ENCODE measurements around the gene MRM3. TPM values are rescaled to one million over a fixed set of nuclear protein-coding genes. Genes with fewer than 3 reads are reported as not detected.
"Not testable (repeated sequence)": the region's sequence is repeated elsewhere in the genome, so short reads cannot be mapped to it uniquely, and the experiment has no call there.

MRM3 gene, protein sequence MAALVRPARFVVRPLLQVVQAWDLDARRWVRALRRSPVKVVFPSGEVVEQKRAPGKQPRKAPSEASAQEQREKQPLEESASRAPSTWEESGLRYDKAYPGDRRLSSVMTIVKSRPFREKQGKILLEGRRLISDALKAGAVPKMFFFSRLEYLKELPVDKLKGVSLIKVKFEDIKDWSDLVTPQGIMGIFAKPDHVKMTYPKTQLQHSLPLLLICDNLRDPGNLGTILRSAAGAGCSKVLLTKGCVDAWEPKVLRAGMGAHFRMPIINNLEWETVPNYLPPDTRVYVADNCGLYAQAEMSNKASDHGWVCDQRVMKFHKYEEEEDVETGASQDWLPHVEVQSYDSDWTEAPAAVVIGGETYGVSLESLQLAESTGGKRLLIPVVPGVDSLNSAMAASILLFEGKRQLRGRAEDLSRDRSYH
- 20.1 and 24.4 TPM in 2 replicates for total RNA-seq

DNA sequence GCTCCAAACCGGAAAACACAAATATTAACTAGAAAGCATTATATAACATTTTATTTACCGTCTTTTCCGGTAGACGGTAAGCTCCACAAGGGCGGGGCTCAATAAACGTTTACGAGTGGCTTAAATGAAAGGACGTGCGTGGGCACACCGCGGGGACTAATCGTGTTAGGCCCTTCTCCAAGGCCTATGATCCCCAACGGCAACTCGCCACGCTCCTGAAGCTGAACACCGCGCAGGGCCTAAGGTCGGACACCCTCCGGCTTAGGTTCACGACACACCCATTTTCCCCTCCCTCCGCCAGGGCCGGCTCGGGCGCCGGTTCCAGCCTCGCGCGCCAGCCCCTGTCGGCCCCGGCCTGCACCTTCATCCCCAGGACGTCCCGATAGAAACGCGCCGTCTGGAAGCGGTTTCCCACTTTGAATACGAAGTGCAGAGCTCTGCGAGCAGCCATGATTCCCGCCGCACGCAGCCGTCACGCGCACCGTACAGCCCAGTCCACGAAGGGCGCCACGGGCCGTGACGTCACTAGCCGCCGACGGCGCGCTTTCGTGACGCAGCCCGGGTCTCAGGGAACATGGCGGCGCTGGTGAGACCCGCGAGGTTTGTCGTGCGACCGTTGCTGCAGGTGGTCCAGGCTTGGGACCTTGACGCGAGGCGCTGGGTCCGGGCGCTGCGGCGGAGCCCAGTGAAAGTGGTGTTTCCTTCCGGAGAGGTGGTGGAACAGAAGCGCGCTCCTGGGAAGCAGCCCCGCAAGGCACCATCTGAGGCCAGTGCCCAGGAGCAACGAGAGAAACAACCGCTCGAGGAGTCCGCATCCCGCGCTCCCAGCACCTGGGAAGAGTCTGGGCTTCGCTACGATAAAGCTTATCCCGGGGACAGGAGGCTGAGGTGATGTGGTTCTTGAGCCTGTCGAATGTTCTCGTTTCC, at the start of gene MRM3, which contains the start of gene GLOD4:
Gene MRM3, plus strand, starts transcription at position 549 of the 927 bp plus-strand sequence. Its CDS starts 26 bp downstream, at position 575.
Gene GLOD4, minus strand, starts transcription at position 476 of the 927 bp plus-strand sequence. Its CDS starts 25 bp downstream, at position 451.
- DNase-seq, result peak; percentile 95

DNA sequence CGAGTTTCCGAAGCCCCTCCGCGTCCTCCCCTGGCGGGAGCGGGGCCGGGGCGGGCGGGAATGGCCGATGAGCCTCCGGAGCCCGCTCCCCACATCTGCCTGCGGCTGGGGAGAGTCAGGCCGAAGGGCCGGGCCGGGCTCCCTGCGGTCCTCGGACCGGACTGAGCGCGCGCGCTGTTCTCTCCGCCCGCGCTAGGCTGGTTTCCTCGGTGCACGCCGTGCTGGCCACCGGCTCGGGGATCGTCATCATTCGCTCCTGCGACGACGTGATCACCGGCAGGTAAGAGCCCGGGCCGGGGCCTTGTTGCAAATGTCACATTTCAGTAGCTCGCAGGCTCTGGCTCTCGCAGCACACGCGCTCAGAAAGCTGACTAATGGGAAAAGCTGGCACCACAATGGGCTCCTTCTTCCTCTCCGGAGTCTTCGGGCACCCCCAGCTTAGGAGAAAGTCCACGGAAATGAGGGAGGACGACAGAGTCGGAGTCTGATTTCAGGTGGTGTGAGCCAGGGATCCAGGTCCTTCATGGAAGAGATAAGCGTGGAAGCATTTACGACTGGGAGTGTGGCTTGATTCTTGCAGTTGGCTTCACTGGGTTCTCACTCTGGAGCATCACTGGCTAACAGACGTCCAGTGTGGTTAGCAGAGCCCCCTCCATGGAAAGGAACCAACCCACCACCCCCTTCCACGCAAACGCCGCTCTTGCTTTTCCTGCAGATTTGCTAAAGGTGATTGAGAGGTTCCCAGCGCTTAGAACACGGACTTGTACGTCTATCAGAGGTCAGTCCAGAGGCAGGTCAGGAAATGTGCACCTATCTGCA, 49.0 kb upstream of the MRM3 start:
- DNase-seq, result peak; percentile 43

DNA sequence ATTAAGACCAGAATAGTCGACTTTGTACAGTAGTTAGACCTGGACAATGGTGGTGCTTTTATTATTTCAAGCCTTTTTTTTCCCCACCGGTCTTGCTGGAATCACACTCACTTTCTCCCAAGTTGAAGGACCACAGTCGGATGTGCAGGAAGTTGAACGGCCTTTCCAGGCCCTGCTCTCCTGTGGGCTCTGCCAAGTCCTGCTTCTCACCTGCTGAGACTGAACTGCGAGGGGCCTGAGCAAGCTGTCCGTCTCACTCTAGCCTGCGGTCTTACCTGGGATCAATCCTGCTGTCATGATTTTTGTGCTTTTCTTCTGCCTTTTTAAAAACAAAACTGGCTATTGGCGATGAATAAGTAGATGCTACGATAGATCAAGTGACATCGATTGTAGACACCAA, 48.4 kb upstream of the MRM3 start:
- DNase-seq, result no peak

DNA sequence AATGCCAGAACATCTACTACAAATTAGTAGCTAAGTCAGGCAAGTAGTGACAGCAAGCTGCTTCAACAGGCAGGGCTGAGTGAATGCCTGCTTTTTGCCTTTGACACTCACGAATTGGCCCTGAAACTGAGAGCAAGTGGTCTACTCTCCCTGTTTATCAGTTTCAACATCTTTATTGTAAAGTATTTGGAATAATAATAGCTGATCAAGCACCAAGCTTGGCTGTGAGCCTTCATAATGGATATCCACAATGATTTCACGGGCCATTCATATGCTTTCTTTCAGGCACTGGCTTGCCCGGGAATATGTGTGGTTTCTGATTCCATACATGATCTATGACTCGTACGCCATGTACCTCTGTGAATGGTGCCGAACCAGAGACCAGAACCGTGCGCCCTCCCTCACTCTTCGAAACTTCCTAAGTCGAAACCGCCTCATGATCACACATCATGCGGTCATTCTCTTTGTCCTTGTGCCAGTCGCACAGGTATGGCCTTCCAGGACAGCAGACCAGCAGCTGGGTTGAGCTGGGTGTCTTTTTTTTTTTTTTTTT, 44.5 kb upstream of the MRM3 start:
- DNase-seq, result no peak

DNA sequence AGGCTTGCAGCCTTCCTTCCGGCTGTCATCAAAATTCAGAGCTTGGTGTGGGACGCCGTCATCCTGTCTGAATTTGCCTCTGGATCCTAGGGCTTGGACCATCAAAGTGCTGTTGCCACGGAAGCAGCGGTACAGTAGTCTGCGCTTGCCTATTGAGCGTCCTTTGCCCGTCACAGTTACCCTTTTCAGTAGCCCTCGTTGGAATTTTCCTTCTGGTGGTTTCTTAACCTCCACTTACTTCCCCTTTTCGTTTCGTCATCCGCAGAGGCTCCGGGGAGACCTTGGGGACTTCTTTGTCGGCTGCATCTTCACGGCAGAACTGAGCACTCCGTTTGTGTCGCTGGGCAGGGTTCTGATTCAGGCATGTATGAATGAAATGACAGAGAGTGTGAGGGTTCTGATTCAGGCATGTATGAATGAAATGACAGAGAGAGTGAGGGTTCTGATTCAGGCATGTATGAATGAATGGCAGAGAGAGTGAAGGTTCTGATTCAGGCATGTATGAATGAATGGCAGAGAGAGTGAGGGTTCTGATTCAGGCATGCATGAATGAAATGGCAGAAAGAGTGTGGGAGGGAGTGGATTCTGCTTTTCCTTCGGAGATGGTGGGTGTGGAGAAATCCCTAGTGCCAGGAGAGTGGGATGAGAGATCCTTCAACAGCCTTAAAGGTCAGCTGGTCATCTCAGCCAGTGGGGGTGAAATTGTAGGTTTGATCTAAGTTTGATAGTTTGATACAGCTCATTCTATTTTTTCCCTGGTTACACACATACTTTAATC, 41.7 kb upstream of the MRM3 start:
- DNase-seq, result no peak

DNA sequence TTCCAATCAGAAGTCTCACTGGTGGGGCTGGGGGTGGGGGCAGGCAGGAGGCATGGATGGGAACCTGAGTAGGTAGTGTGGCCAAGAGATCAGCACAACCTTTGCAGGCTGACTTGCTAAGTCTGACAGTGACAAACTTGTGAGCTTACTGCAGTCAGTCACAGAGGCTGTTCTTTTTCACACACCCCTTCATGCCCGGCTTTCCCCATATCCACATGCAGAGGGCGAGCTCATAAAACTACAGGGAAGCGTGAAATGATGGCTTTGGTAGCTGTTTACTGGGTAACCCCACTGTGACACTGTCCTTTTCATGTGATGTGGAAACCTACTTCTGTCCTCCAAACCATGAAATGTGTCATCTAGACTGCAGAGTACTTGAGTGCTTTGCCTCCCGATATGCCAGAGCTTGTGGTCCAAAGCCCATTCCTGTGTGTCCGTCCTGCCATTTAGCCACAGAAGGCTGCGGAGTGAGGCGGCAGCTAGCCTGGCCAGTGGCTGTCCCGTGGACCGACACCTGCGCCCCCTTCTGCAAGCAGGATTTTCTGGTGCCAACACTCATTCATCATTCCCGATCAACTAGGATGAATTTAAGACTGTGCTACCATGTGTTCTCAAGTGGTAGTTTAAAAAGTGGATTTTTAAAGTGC, 39.9 kb upstream of the MRM3 start:
- no peak for DNase-seq

DNA sequence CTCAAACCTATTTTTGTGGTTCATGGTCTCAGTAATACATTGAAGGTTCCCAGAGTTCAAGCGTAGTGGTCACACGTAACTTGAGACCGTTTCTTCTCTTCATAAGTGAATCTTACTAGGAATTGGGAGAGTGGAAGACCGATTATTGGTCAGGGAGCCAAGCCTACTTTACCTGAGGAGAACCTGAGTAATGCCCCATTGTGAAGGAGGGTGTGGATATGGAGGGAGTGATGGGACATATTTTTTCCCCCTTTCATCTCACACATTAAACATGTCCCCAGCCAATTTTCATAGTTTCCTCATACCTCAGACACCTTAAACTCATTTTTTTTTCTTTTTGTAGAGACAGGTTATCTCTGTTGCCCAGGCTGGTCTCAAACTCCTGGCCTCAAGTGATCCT, 39.0 kb upstream of the MRM3 start:
- DNase-seq, result no peak

DNA sequence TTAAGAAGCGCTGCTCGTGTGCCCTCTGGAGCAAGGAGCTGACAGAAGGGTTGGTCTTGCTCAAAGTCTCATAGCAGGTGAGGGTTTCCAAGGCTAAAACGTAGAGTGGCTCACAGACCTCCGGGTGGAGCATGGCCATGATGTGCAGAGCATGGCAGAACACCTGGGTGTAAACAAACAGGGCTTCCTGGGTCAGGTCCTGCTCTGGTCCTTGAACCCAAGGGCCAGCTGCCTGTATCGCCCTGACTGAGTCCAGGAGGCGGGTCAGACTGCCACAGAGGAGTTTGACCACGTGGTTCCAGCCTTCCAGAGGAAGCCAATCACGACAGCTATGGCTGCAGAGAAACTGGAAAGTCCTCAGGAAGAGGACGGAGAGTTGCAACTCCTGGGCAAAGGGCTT, 37.2 kb upstream of the MRM3 start:
- no peak for DNase-seq

DNA sequence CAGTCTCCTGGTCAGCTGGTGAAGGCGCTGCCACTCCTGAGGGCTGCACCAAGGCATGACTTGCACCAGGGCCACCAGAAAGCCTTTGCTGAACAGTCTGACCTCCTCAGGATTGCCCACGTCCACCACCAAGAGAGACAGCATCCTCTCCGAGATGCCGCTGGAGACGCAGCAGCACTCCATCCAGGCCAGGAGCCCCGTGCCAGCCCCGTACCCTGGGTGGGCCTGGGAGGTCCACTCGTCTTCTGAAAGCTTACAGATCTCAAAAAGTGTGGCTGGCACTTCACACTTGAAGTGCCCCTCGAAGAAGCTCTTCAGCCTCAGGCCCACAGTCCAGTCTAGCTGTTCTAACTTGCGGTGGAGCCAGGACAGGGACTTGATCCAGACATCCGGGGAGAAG, 36.7 kb upstream of the MRM3 start:
- DNase-seq, result no peak

DNA sequence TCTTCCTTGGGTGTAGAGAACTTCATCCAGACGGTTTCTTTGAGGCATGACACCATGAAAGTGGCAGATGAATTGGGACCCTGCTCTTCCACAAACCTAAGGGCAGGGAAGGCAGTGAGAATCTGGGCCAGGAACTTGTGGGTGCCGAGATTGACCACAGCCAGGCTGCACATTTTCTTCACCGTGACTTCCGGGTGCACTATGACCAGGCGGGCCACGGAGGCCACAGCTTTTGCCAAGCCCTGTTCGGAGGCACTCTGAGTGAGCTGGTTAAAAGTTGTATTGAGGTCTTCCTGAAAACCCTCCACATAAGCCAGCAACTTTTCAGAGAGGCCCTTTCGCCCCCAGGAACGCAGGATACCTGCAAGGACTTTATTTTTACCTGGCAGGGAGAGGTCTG, 36.0 kb upstream of the MRM3 start:
- DNase-seq, result no peak

DNA sequence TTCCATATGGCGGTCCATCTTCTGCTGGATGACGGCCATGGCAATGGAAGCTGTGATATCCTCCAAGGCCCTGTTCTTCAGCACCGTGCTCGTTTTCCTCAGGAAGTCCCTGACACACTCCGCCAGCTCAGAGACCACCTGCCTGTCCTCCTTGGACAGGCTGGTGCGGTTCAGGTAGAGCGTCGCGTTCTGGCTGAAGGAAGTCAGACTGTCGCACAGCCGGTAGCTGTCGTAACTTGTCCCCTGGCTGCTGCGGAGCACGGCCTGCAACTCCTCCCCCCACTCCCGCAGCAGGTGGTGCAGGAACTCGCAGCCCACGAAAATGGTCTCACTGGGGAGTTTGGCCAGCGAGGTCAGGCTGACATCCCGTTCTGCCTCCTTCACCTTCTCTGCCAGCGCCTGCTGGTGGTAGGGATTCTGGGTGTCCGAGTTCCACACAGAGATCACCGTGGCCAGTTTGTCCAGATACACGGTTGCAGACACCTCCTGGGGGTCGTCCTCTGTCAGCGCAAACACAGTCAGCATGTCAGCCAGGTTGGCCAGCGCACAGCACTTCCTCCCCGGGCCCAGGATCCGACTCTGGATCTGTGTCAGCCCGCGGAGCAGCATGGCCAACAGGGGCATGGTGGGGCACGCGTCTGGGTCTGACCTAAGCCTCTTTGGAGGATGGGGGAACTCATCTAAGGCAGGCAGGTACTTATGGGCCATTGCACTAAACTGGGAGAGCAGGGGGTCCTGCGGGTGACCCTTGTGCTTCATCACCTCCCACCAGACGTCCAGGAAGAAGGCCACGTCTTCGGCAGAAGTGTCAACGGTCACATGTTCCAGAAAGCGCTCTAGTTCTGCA, 35.1 kb upstream of the MRM3 start:
- DNase-seq, result no peak

DNA sequence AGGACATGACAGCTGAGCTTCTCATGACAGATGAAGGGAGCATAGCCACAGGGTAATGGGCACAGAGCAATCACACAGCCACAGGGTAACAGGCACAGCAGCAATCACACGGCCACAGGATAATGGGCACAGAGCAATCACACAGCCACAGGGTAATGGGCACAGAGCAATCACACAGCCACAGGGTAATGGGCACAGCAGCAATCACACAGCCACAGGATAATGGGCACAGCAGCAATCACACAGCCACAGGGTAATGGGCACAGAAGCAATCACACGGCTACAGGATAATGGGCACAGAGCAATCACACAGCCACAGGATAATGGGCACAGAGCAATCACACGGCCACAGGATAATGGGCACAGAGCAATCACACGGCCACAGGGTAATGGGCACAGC, 33.5 kb upstream of the MRM3 start:
- not testable (repeated sequence) for DNase-seq

DNA sequence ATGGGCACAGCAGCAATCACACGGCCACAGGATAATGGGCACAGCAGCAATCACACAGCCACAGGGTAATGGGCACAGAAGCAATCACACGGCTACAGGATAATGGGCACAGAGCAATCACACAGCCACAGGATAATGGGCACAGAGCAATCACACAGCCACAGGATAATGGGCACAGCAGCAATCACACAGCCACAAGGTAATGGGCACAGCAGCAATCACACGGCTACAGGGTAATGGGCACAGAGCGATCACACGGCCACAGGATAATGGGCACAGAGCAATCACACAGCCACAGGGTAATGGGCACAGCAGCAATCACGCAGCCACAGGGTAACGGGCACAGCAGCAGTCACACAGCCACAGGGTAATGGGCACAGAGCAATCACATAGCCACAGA, 32.8 kb upstream of the MRM3 start:
- not testable (repeated sequence) for DNase-seq

DNA sequence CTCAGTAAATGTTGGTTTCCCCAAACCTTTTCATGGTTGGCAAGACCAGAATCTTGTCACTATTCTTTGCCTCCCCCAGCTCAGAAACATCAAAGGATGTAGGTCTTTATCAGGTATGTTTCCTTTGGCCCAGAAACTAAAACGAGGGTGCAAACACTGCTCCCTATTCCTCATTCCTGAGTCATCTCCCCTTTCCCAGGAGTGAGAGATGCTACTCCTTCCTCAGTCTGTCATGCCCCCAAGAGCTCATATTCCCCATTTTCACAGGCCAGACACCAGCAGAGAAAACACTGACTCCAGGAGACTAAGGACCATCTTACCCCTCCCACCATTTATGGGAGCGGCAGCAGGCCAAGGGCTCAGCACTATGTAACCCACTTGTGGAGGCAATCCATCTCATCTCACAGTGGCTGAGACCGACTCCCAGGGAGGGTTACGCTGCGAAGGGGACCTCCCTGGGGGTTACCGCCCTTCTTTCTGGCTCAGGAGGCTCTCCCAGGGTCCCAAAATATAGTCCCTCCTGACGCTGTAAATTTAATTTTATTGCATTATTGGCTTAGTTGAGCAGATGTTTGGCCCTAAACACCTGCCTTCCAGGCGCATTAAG, 31.6 kb upstream of the MRM3 start:
- no peak for DNase-seq

DNA sequence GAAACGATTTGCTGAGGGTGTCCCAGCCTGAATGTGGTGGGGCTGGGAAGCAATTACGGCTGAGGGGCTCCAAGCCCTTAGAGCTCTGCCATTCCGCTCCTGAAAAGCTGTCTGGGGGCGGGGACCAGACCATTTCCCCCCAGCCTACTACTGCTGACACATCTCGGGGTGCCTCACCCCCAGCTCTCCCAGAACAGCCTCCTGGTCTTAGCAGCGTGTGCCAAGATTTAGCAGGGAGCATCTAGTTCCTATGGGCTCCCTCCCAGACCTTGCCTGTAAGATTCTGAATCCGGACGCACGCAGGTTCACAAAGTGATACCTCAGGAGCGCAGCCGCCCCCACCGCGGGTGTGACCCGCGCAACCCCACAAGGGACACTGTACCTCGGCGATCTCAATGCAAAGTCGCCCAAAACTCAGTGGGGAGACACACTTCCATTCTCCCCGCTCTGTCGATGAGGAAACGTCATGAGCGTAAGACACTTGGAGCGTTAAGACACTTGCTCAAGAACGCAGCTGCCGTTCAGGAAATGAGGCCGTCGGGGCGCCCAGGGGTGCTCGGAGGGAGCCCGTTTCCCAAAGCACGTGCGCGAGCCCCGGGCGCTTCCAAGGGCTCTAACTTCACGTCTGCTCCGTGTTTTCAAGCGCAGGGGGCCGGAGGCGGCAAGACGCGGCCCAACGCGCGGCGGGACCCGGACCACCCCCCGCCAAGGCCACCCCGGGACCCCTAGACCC, 30.7 kb upstream of the MRM3 start:
- DNase-seq, result peak; percentile 44

DNA sequence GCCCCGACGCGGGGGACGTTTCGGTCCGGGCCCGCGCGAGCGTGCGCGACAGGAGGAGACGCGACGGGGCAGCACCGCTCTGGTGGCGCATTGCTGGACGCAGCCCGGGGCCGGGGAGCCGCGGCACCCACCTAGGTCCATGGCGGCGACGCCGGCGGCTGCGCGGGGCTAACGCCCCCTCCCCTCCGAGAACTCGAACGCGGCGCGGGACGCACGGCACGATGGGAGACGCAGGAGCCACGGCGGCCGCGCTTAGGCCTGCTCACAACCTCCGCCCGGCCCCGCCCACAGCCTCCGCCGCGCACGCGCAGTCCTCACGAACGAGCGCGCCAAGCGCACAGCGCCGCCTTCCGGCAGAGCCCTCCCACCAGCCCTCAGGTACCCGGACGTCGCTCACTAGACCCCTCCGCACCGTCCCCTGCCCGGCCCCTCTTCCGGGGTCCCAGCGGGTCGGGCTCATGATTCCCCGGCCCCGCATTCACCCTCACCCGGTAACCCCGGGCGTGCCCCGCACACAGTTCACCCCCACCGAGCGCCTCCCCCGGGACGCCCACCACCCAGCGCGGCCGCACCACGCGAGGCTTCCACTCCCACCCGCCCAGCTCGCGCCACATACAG, 30.0 kb upstream of the MRM3 start, which contains the start of gene GEMIN4:
Gene GEMIN4, minus strand, starts transcription at position 263 of the 618 bp plus-strand sequence. Its CDS starts 122 bp downstream, at position 141.
- peak; percentile 93 for DNase-seq

DNA sequence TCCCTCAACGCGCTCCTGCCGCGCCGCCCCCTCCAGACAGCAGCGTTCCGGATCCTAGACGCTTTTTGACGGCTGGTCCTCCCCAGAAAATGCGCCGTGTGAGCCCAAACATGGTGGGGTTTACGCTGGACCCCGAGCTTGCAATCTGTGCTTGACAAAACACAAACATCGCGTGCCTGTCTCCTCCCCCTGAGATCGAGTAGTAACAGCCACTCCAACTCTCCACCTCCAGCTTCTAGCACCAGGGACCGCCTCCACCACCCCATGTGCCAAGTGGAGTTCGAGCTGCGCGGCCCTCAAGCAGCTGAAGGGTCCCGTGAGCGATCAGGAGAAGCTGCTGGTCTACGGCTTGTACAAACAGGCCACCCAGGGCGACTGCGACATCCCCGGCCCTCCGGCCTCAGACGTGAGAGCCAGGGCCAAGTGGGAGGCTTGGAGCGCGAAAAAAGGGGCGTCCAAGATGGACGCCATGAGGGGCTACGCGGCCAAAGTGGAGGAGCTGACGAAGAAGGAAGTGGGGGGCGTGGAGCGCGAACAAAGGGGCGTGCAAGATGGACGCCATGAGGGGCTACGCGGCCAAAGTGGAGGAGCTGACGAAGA, 29.4 kb upstream of the MRM3 start:
- DNase-seq, result peak; percentile 74

DNA sequence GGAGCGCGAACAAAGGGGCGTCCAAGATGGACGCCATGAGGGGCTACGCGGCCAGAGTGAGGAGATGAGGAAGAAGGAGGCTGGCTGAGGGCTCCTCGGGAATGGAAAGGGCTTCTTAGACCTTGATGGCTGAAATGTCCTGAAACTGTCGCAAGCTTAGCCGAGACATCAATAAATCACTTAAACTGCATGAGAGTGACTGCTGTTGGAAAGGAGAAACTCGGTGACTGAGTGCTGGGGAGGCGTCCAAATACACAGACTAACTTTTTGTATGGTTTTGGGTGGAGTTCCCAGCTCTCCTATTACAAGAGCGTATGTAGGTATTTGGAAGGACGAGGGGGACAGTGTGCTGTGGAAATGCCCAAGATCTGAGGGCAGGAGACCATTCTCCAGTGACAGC, 28.7 kb upstream of the MRM3 start:
- DNase-seq, result no peak
